MG63 (cell line): Measurements from ENCODE around the gene NLE1. TPM values are rescaled to one million over a fixed set of nuclear protein-coding genes. Genes with fewer than 3 reads are reported as not detected.
A peak's percentile ranks its signal among the peaks of the same experiment; 100 is the strongest.
"Not testable (repeated sequence)": the region's sequence is repeated elsewhere in the genome, so short reads cannot be mapped to it uniquely, and the experiment has no call there.

Experiments
- DNase-seq: peaks from one replicate; pipeline ENCODE4 v3.0.0-alpha.2; 2020
- H3K27me3 ChIP-seq: fragments of 250-450 bp; sonication (Bioruptor Pico); 2 replicates; pipeline ENCODE4 v1.5.1; 2020; ENCODE audit warnings: mild to moderate bottlenecking, moderate library complexity
- H3K36me3 ChIP-seq: fragments of 250-450 bp; sonication (Bioruptor Pico); 2 replicates; pipeline ENCODE4 v1.5.1; 2020; ENCODE audit warnings: mild to moderate bottlenecking, moderate library complexity
- H3K4me3 ChIP-seq: fragments of 250-450 bp; sonication (Bioruptor Pico); 2 replicates; pipeline ENCODE4 v1.5.1; 2020; ENCODE audit warnings: mild to moderate bottlenecking, moderate library complexity
- H3K9me3 ChIP-seq: fragments of 250-450 bp; sonication (Bioruptor Pico); 2 replicates; pipeline ENCODE4 v1.5.1; 2020; ENCODE audit warnings: mild to moderate bottlenecking, moderate library complexity
- total RNA-seq: library from RNA; depleted of rRNA; stranded (reverse); fragments of >200 nt; shearing (Covaris generic); gene quantifications from 2 replicates; pipeline ENCODE4 v1.2.3, GENCODE V29; 2014; ENCODE audit warnings: low replicate concordance; rRNA removed

Gene NLE1
- total RNA-seq, result 25.6 and 71.4 TPM in 2 replicates

DNA sequence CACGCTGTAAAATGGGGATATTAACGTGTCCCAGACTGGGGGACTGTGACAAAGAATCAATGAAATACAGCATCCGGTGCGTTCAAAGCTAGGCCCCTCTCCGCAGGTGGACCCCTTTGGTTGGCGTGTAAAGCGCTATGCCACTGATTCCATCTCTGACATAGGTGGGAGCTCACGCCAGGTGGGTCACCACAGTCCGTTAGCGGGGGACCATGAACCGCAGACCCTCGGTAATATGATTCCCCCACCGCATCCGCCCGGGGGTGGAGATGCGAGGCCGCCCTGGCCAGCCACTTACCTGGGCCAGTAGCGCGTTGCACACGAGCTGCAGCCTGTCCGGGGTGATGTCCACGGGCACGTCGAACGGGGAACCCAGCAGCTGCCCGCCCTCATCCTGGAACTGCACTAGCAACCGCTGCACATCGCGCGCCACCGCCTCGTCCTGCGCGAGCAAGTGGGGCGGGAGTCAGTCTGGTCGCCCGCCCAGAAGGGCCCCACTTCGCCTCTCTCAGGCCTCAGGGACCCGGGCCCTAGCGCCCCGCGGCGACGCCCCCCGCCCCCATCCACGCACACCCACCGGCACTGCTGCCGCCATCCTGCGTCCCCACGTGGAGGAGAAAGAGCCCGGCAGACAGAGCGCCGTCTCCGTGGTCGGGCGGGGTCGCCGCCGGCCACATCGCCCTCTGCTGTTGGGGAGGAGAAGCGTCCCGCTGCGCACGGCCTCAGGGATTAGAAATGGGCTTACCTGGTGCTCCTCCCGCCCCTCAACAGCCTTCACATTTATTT lies at the start of gene NLE1:
Gene NLE1, minus strand, starts transcription at position 623 of the 786 bp plus-strand sequence. Its CDS starts 28 bp downstream, at position 595.
- Histone ChIP-seq H3K4me3 (peak within 1 kb of the TSS; percentile 99), H3K9me3 (no peaks in the 10 kb centered on the region), H3K36me3 (peaks cover 48% of the 10 kb centered on the region), H3K27me3 (no peaks in the 10 kb centered on the region)
- DNase-seq, result peak; percentile 87

DNA sequence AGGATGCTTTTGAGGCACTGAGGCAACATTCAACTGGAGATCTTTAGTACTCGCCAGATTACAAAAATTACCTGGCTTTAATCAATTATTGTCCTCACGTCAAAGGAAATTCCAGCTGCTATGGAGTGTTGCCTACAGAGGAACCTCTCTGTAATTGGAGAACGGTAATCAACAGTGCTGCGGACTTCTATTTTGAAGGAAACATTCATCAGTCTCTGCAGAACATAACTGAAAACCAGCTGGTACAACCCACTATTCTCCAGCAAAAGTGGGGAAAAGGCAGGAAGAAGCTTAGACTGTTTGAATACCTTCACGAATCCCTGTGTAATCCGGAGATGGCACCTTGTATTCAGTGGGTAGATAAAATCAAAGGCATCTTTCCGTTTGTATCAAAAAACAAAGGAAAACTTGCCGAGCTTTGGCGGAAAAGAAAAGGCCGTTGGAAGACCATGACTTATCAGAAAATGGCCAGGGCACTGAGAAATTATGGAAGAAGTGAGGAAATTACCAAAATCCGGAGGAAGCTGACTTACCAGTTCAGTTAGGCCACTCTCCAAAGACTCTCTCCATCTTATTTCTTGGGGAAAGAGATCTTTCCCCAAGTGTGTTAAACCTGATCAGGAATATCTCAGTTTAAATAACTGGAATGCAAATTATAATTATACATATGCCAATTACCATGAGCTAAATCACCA lies 49.0 kb upstream of the NLE1 start:
- Histone ChIP-seq H3K9me3 (no peaks in the 10 kb centered on the region; the same call in 1 of the 2 replicates), H3K27me3 (no peaks in the 10 kb centered on the region), H3K4me3 (no peak overlapping the region), H3K36me3 (no peaks in the 10 kb centered on the region)
- DNase-seq, result no peak

DNA sequence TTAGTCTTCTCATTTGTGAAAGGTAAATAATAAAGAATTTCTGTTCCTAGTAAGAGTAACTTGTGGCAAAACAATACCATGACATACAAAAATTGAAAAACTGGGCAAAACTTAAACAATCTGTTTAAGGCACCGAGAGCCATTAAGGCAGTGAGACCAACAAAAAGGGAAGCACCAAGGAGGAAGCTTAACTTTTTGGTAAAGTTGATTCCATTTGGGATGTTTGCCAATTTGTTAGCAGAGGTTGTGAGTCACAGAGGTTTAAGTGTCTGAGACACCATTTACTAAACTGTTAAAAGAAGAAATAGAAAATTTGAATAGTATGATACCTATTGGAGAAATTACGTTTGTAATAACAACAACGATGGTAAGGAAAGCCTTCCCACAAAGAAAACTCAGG lies 47.2 kb upstream of the NLE1 start:
- DNase-seq, result no peak
- no peaks in the 10 kb centered on the region; the same call in 1 of the 2 replicates for H3K9me3 ChIP-seq
- H3K36me3 ChIP-seq, result no peaks in the 10 kb centered on the region
- no peak overlapping the region for H3K4me3 ChIP-seq
- no peaks in the 10 kb centered on the region for H3K27me3 ChIP-seq

DNA sequence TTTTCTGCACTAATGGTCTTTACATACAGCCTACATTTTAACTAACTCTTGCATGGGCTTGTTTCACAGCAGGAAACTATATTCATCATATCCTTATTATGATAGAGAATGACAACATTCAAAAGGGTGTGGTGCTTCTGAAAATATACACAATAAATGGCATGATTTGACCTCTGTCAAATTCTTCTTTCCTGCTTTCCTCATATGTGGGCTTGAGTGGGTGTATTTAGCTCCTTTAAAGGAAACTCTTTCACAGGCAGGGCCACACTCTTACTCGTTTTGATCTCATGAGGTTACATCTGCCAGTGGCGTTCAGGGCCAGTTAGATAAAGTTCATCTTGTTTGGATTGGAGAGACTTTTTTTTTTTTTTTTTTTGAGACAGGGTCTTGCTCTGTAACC lies 46.0 kb upstream of the NLE1 start:
- H3K4me3 ChIP-seq, result no peak overlapping the region
- H3K36me3 ChIP-seq, result no peaks in the 10 kb centered on the region
- no peaks in the 10 kb centered on the region for H3K27me3 ChIP-seq
- DNase-seq, result peak; percentile 10
- no peaks in the 10 kb centered on the region; the same call in 1 of the 2 replicates for H3K9me3 ChIP-seq

DNA sequence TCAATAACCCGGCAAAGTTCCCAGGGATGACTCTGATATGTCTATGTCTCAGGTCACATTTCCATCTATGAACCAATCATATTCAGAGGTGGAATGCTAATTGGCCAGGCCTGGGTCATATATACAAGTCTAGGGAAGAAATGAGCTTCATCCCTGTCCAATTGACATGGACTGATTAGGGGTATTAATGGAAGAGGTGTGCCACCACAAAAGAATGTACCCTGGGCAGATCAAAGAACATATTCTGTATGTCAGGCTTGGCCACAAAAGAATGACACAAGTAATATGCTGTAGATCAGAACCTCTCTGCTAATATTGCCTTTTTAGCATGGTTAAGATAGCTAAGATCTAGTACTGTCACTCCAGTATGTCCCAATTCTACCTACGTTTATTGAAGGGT lies 45.4 kb upstream of the NLE1 start:
- Histone ChIP-seq H3K4me3 (no peak overlapping the region), H3K9me3 (no peaks in the 10 kb centered on the region; the same call in 1 of the 2 replicates), H3K36me3 (no peaks in the 10 kb centered on the region), H3K27me3 (no peaks in the 10 kb centered on the region)
- no peak for DNase-seq

DNA sequence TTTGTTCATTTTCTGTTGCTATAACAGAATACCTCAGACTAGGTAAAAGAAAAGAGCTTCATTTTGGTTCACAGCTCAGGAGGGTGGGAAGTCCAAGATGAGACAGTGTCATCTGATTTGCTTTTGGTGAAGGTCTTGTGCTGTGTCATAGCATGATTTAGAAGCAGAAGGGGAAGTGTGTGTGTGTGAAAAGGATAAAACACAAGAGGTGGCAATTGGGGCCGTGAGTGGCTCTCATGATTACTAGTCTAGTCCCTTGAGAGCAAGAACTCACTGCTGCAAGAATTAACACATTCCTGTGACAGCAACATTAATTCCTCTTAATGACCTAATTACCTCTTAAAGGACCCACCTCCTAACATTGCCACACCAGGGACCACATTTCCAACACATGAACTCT lies 43.7 kb upstream of the NLE1 start:
- Histone ChIP-seq H3K9me3 (no peaks in the 10 kb centered on the region; the same call in 1 of the 2 replicates), H3K36me3 (no peaks in the 10 kb centered on the region), H3K27me3 (no peaks in the 10 kb centered on the region), H3K4me3 (no peak overlapping the region)
- DNase-seq, result no peak

DNA sequence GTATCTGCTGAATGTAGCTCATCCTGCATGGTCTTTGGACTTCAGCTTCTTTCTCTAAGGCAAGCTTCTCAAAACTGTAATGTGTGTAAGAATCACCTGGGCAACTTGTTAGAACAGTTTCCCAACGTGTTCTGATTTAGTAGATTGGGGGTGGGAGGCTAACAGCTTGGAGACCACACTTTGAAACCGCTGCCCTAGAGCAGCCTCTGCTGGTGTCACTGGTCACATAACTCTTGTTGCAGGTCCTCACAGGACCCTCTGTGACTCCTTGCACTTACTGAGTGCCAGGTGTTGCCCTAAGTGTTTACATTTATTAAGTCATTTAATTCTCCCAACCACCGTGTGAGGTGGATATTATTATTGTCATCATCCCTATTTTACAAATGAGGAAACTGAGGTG lies 42.2 kb upstream of the NLE1 start:
- Histone ChIP-seq H3K27me3 (no peaks in the 10 kb centered on the region), H3K4me3 (no peak overlapping the region), H3K36me3 (no peaks in the 10 kb centered on the region), H3K9me3 (no peaks in the 10 kb centered on the region)
- DNase-seq, result no peak

DNA sequence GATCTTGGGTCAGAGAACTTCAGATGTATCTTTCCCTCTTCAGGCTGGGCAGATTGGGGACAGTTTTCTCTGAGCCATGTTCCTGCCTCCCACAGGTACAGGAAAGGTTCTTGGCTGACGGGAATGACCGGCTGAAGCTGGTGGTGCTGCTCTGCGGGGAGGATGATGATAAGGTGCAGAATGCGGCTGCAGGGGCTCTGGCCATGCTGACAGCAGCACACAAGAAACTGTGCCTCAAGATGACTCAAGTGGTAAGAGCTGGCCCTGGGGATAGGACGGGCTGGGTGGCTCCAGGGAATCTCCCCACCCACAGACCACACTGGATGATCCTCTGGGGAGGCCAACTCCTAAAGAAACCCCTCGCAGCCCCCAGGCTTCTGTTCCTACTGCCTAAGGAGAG lies 41.2 kb upstream of the NLE1 start:
- no peaks in the 10 kb centered on the region for H3K36me3 ChIP-seq
- no peaks in the 10 kb centered on the region for H3K9me3 ChIP-seq
- no peak overlapping the region for H3K4me3 ChIP-seq
- no peak for DNase-seq
- H3K27me3 ChIP-seq, result no peaks in the 10 kb centered on the region

DNA sequence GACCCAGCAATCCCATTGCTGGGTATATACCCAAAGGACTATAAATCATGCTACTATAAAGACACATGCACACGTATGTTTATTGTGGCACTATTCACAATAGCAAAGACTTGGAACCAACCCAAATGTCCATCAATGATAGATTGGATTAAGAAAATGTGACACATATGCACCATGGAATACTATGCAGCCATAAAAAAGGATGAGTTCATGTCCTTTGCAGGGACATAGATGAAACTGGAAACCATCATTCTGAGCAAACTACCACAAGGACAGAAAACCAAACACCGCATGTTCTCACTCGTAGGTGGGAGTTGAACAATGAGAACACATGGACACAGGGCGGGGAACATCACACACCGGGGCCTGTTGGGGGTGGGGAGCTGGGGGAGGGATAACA lies 37.3 kb upstream of the NLE1 start:
- H3K9me3 ChIP-seq, H3K27me3 ChIP-seq, H3K4me3 ChIP-seq, DNase-seq, H3K36me3 ChIP-seq: not testable (repeated sequence)

DNA sequence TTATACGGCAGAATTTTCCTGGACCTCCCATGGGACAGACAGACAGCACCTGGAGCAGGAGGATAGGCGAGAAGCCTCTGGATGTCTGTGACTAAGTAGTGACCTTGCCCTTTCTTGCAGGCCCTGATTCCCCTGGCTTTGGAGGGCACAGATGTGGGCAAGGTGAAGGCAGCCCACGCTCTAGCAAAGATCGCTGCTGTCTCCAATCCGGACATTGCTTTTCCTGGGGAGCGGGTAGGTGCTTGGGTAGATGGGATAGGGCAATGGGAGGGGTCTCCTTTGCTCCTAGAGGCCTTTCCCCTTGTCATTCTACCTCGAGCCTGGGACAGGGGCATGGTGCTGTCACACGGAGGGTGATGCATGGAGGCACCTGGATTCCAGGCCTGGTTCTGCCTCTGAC lies 34.8 kb upstream of the NLE1 start:
- no peaks in the 10 kb centered on the region for H3K36me3 ChIP-seq
- no peak overlapping the region for H3K4me3 ChIP-seq
- H3K27me3 ChIP-seq, result no peaks in the 10 kb centered on the region
- DNase-seq, result no peak
- no peaks in the 10 kb centered on the region for H3K9me3 ChIP-seq

DNA sequence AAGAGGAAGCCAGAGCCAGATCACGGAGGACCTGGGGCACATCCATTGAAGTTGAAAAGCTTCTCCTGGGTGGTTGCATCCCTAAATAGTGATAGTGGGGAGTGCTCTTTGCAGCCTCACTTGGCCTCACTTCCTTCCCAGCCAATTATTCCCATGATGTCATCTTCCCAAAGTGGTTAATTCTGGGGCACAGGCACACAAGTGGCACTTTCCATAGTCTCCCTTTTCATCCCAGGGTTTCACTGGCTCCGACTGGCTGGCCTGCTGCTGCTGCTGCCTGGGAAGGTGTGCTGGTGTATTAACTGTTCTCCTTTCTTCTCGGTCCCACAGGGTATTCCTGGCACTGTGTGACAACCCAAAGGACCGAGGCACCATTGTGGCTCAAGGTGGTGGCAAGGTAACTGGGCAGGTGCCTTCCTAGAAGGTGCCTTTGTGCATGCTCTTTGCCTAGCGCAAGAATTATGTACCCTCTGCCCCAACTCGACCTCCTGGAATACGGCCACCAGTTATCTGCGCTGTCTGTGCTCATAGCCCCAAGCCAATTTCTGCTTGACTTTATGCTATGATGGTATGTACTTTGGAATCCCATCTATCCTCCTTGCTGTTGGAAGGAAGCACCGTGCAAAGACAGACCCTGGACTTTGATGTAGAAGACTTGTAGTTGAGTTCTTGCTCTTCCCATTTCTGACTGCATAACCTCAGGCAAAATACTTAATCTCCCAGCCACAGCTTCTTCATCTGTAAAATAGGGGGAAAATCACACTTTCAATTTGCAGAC lies 33.7 kb upstream of the NLE1 start:
- Histone ChIP-seq H3K4me3 (no peak overlapping the region), H3K36me3 (no peaks in the 10 kb centered on the region), H3K27me3 (no peaks in the 10 kb centered on the region), H3K9me3 (no peaks in the 10 kb centered on the region)
- no peak for DNase-seq

DNA sequence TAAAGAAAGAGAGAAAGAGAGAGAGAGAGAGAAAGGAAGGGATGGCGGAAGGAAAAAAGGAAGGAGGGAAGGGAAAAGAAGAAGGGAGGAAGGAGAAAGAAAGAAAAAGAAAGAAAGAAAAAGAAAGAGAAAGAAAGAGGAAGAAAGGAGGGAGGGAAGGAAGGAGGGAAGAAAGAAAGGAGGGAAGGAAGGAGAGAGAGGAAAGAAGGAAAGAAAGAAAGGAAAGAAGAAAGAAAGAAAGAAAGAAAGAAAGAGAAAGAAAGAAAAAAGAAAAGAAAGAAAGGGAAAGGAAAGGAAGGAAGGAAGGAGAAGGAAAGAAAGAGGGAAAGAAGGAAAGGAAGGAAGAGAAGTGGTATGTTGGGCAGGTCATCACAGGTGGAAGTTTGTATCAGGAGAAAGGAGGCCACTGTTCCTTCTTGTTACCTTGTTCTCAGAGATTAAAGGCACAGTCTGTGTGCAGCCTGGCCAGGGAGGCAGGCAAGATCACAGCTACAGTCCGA lies 32.8 kb upstream of the NLE1 start:
- H3K27me3 ChIP-seq, result no peaks in the 10 kb centered on the region
- no peak for DNase-seq
- no peaks in the 10 kb centered on the region for H3K9me3 ChIP-seq
- no peak overlapping the region for H3K4me3 ChIP-seq
- H3K36me3 ChIP-seq, result no peaks in the 10 kb centered on the region

DNA sequence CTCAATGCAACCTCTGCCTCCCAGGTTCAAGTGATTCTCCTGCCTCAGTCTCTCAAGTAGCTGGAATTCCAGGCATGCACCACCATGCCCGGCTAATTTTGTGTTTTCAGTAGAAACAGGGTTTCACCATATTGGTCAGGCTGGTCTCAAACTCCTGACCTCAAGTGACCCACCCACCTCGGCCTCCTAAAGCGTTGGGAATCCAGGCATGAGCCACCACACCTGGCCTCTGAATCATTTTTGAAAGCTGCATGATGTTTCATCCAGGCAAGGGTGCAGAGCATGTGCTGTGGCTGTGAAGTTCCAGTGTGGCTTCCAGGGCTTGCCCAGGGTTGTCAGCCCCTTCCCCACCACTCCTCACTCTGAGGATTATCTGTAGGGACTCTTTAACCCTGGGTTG lies 30.2 kb upstream of the NLE1 start:
- not testable (repeated sequence) for H3K4me3 ChIP-seq, DNase-seq, H3K36me3 ChIP-seq, H3K9me3 ChIP-seq, H3K27me3 ChIP-seq

DNA sequence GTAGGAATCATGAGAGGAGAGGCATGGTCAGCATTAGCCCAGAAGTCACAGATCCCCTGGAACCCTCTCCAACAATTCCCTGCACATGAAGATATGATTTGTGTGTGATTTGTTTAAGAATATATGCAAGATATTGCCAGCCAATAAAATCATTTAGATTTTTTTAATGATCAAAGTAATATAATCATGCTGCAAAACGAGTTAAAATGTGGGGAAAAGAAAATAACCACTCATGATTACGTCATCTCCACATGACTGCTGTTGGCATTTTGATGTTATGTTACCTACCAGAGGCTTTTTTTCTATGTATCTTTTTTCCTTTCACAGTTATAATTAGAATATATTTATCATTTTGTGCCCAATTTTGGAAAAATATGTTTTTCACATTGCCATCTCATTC lies 29.7 kb upstream of the NLE1 start:
- DNase-seq, result no peak
- Histone ChIP-seq H3K27me3 (no peaks in the 10 kb centered on the region), H3K36me3 (no peaks in the 10 kb centered on the region), H3K9me3 (no peaks in the 10 kb centered on the region), H3K4me3 (no peak overlapping the region)

DNA sequence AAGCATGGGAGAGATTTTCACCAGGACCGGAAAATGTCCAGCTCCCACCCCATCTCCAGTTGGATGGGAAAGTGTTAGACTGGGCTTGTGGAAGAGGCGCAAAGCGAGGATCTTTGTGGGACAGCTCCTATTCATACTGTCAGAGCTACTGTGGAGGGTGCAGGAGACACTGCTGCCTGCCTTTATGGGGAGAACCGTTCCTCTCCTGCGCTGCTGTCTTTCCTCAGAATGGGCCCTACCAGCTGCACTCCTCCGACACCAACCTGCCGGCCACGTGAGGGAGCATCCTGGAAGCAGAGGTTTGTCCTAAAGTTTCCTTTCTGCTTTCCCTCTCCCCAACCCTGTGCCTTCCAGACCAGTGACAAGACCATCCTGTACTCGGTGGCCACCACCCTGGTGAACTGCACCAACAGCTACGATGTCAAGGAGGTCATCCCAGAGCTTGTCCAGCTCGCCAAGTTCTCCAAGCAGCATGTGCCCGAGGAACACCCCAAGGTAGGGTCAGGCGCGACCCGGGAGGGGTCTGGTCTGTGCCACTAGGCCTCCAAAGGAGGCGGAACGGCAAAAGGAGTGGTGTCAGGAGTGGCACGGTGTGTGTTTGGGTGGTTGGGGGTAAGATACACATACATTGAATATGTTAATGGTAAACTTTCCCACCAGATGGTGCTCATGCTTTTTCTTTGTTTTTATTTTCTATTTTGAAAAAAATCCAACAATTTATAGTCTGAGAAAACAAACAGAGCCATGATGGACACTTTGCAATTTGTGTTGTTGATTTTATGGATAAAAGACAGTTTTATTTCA lies 29.1 kb upstream of the NLE1 start:
- H3K27me3 ChIP-seq, result no peaks in the 10 kb centered on the region
- no peak for DNase-seq
- no peak overlapping the region for H3K4me3 ChIP-seq
- no peaks in the 10 kb centered on the region for H3K36me3 ChIP-seq
- no peaks in the 10 kb centered on the region for H3K9me3 ChIP-seq

DNA sequence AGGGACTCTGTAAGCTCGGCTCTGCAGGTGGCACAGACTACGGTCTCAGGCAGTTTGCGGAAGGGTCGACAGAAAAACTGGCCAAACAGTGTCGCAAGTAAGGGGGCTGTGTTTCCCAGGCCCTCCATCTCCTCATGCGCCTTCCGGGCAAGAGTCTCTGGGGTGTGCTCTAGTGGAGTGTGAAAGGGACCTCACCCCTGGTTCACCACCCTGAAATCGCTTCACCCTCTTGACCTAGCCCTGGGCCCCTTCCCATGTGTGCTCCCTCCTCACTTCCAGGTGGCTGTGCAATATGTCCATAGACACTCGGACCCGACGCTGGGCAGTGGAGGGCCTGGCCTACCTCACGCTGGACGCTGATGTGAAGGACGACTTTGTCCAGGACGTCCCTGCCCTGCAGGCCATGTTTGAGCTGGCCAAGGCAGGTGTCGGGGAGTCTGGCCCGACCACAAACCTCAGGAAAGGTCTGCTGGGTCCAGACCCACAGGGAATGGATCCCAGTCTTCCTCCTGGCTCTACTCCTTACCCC lies 27.8 kb upstream of the NLE1 start:
- Histone ChIP-seq H3K27me3 (no peaks in the 10 kb centered on the region), H3K9me3 (no peaks in the 10 kb centered on the region), H3K4me3 (no peak overlapping the region), H3K36me3 (no peaks in the 10 kb centered on the region)
- no peak for DNase-seq
